Activated T-helper 9 cell treated with anti-CD3 and anti-CD28 coated beads, Interleukin-2, amount 50 U/mL, for 16 hours (primary cell): Measurements from ENCODE around the gene HCN2.
"Not testable (repeated sequence)": the region's sequence is repeated elsewhere in the genome, so short reads cannot be mapped to it uniquely, and the experiment has no call there.

ENCODE experiments used
- DNase-seq: peaks from one replicate; pipeline ENCODE4 v3.0.0-alpha.2; 2020; ENCODE audit warnings: low read depth

HCN2 gene

DNA sequence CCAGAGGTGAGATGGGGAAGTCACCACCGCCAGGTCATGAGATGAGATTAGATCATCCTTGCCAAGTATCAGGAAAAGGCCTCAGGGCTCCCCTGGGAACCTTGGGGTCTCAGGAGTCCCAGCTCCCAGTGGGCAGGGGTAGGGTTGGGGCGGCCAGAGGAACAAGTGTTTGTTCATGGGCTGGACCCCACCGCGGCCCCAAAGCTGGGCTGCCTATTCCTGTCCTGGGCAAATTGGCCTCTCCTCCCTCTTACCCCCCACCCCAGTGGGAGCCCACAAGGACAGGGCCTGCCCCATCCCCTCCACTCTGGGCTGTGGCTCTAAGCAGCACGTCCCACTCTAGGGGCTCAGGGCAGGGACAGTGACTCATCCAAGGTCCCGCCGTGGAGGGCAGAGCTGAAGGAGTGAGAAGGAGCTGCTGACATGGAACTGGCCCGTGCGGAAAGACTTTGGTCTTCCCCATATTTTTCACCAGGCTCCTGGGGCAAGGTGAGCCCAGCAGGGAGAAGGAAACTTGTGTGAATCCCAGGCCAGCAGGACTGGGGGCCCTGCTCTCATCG lies 4.0 kb upstream of the HCN2 start:
- DNase-seq: no peak

DNA sequence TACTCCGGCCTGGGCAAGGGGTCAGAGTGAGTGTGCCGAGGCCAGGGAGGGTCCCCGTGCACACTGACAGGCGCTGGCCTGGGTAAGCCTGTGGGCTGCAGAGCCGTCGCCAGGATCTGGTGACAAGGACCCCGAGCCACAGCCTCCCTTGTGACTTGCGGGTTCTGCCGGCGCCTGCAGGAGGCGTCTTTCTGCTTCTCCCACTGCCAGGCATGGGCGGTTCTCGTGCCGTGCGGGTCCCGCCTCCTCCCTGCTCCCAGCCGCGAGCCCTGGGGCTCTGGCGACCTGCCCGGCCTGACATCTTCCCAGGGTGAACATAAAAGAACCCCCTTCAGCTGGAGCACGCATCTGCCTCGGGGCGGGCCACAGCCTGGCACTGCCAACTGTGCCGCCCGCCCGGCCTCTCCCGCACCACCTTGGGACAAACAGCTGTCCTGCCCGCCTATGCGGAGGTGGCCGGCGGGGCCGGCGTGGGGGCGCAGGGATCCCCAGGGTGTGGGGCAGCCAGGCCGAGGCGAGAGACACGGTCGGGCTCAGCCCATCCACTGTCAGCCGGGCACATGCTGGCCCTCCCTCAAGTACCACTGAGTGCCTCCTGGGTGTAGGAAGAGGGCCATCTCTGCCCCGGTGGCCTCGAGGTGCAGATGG lies 1.5 kb upstream of the HCN2 start:
- peak; percentile 48 for DNase-seq

DNA sequence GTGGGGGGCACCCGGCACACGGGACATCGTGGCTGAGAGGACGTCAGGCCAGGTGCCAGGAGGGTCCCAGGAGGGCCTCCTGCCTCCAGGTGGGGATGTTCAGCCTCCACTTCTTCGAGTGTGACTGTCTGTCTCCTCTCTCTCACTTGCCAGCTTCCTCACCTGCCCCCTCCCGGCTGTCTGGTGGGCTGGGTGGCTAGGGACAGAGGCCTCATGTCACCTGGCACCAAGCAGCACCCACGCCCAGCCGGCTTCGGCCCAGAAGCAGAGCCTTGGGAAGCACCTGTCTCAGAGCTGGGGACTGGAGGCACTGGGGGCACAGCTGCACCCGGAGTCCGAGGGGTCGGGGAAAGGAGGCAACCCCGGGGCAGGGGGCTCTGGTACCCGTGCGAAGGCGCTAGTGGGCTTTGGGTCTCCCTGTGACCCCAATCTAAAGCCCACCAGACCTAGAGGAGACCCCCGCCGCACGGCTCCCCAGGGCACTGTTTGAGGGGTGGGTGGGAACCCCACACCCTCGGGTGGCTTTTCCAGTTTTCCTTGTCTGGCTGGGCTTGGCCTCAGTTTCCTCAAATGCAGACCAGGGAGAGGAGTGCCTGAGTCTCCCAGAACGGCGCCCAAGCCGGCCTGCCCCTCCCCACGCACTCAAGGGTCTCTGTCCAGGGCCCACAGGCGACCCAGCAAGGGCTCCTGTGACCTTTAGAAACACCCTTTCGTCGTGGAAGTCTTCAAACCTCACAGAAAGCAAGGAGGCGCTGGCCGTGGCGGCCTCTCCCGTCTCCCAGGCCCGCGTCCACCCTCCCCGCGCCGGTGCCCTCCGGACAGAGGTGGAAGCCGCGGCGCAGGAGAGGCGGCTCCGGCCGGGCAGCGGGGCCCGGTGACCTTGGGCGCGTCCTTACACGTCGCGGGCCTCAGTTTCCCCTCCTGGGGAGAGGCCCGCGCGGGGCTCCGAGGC lies 664 bp upstream of the HCN2 start:
- no peak for DNase-seq

DNA sequence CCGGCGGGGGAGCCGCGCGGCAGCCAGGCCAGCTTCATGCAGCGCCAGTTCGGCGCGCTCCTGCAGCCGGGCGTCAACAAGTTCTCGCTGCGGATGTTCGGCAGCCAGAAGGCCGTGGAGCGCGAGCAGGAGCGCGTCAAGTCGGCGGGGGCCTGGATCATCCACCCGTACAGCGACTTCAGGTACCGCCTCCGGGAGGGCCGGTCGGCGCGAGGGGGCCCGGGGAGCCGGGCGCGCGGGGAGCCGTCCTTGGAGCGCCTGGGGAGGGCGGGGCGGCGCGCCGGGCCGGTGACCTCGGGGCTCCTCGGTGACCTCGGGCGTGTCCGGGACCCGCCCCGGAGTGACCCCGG lies 690 bp downstream of the HCN2 start:
- DNase-seq: no peak

DNA sequence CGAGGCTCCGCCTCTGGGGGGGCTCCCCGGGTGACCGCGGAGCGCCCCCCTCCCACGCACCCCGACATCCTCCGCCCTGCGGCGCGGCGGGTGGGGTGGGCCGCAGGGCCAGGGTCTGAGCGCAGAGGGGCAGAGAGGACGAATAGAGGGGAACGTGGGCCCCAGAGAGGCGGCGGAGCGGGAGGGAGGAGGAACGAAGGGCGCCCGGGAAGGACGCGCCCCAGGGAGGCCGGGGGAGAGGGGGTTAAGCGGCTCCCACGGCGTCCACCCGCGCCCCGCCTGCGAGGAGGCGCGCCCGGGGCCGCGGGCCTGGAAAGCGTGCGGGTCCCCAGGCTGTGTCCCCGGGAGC lies 1.0 kb downstream of the HCN2 start:
- DNase-seq: no peak

DNA sequence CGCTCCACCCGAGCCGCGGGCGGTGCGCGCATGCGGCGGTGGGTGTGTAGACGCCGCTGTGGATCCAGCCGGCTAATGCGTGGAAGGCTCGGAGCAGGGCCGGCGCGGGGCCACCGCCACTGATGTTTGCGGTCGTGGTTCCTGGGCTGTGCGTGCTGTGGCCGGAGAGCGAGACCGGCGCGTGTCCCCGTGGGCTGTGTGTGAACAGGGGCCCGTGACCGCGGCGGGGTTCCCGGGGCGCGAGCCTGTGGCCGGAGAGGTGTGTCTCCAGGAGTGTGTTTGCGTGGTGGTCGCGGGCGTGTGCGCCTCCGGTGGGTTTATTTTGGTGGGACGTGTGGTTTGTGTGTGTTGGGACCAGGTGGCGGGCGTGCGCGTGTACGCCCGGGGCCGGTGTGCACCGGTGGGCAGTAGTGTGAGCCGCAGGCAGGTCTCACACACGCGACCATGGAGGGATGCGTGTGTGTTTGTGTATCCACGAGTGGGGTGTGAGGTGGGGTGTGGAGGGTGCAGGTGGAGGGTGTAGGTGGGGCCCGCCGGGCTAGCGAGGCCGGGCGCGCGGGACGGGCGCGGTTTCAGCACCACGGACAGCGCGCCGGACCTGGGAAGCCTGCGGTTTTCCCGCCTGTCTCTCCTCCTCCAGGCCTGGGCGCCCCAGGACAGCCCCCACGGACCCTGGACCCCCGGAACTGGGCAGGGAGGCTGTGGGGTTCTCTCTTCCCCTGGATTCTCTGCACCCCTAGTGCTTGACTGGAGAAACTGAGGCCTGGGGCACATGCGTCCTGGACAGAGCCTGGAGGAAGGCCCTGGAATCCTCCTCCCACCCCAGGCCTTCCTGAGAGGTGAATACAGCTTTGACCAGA lies 1.6 kb downstream of the HCN2 start:
- no peak for DNase-seq

DNA sequence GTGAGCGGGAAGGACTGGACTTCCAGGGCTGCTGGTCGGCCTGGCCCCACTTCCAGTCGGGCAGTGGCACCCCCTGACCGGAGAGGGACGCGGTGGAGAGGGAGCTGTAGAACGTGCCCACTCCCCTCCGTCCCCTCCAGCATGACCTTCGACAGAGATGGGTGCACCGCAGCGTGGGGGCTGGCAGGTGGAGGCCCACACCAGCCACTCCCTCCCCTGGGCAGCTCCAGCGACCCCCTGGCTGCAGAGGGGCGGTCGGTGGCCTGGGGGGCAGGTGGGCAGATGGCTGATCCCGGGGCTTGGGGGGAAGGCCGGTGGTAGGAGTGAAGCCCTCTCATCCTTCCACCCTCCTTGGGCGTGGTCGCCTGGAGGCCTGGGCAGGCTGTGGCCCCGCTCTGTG lies 2.4 kb downstream of the HCN2 start:
- no peak for DNase-seq

DNA sequence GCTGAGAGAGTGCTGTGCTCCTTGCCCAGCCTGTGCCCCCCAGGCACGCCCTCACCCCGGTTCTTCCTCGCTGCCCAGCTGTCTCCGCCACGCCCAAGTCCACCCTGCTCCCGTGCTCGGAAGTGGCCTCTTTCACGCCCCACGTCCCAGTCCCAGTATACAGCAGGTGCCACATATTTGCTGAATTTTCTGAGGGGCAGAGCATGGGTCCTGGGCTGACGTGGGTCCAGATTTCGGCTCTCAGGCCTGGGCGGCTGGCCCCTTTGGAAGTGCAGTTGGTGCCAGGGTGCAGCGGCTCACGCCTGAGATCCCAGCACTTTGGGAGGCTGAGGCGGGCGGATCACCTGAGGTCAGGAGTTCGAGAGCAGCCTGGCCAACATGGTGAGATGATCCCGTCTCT lies 3.4 kb downstream of the HCN2 start:
- no peak for DNase-seq

DNA sequence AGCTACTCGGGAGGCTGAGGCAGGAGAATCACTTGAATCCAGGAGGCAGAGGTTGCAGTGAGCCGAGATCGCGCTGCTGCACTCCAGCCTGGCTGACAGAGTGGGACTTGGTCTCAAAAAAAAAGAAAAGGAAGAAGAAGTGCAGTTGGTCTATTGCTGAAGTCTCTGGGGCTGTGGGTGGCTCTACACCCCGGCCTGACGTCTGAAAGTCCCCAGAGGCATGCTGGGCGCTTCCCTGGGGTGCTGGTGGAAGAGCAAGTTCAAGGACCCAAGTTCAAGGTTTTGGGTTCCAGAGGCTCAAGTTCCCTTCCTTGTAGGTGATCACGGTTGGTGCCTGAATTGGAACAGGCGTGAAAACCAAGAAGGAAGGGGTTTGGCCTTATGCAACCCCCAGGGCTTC lies 3.8 kb downstream of the HCN2 start:
- no peak for DNase-seq

DNA sequence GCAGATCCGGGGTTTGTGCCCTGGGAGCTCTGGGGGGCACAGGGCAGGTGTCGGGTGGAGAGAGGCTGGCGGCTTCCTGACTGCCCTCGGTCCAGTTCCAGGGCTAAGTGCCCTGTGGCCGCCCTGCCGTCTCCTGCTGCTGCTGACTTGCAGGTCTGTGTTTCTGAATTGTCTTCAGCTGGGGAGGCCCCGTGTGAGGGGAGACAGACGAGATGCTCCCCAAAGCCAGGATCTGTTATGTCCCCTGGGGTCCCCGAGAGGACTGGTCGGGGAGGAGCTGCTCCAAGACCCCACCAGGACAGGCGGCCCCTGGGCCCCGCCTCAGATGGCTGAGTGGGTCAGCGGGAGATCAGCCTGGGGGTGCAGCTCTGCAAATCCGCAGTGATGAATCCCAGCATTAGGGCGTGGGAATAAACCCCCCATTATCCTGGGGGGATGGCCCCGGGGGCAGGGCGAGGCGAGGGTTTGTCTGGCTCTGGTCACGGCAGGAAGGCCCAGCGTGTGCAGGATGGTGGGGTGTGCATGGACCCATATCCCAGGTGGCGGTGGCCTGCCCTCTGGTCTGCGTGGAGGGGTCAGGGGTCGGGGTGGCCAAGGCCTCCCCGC lies 4.7 kb downstream of the HCN2 start:
- DNase-seq: no peak

DNA sequence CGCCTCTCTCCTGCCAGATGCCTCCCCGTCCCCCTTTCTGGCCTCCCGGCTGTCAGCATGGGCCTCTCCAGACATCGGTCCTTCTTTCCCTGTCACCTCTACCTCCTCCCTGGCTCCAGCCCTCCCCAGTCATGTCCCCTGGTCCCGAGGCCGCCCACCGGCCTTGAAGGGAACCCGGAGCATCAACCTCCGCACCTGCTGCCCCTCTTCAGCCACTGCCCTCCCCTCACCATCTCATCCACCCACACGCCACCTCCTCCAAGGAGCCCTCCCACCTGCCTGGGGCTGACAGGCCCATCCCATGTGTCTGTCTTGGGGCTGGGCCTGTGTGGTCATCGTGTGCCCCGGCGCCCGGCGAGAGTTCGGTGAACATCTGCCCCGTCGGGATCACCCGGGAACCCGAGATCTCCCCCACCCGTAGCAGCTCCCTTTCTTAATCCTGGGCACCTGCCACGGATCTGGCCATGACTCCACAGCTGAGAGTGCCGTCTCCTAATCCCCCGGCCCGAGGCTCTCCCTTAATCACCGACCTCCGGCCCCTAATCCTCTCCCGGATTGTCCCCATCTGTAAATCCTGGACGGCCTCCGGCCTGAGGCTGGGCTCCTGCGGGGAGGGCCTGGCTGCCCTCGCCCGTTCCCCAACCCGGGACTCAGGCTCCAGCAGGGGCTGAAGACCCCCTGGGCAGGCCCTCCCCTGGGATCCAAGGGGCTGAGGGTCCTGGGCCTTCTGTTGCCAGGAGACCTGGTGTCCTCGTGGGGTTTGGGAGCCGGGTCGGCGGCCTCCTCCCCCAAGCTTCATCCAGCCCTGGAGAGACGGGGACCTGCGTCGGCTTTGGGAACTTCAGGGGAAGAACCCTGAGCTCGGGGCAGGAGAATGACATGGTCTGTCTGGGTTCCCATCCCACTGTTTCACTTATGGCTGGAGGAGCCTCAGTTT lies 5.9 kb downstream of the HCN2 start:
- no peak for DNase-seq

DNA sequence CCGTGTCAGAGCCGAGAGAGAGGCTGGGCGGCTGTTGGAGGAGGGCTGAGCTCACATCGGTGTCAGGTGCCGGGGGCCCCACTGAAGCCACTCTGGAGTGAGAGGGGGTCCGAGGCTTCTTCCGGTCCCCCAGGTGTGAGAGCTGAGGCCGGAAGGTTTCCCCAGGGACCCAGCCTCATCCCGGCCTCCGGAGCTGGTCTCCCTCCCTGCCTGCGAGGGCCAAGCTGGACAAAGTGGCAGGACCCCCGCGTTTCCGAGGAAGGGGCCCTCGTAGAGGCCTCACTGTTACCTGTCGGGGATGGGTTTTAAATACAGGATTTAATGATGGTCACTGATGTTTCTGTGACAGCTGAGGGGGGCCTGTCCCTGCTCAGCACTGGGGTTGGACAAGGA lies 6.6 kb downstream of the HCN2 start:
- DNase-seq: no peak

DNA sequence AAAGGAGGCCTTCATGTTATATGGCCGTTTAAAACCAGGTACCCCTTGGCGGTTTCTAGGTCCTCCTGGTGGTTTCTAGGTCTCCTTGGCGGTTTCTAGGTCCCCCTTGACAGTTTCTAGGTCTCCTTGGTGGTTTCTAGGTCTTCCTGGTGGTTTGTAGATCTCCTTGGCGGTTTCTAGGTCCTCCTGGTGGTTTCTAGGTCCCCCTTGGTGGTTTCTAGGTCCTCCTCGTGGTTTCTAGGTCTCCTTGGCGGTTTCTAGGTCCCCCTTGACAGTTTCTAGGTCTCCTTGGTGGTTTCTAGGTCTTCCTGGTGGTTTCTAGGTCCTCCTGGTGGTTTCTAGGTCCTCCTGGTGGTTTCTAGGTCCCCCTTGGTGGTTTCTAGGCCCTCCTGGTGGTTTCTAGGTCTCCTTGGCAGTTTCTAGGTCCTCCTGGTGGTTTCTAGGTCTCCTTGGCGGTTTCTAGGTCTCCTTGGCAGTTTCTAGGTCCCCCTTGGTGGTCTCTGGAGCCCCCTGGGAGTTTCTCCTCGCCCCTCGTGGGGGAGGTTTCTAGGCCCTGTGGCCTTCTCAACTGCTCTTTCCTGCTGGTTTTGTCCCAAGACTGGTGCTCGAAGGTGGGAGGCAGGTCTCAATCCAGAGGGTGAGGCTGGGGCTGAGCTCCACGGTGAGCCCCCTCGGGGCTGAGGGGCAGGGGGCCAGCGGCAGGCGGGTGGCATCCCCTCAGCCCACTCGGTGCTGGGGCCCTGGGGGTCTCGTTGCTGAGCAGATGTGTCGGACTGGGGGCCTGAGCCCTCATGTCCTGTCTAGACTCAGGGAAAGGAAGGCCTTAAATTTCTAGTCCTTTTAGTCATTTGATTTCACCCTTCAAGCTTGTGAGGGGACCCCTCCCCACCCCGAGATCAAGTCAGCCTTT lies 8.0 kb downstream of the HCN2 start:
- DNase-seq: no peak

DNA sequence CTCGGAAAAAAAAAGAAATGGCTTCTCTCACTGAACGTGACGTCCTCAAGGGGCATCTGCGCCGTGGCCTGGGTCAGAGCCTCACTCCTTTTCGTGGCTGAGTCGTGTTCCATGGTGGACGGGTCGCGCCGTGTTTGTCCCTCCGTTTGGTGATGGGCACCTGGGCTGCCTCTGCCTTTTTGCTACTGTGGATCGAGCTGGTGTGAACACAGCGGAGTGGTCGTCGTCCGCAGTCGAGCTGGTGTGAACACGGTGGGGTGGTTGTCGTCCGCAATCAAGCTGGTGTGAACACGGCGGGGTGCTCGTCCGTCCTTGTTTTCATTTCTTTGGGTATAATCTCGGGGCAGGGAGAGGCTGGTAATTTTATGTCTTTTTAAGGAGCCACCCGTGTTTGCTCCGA lies 11.6 kb downstream of the HCN2 start:
- DNase-seq: no peak

DNA sequence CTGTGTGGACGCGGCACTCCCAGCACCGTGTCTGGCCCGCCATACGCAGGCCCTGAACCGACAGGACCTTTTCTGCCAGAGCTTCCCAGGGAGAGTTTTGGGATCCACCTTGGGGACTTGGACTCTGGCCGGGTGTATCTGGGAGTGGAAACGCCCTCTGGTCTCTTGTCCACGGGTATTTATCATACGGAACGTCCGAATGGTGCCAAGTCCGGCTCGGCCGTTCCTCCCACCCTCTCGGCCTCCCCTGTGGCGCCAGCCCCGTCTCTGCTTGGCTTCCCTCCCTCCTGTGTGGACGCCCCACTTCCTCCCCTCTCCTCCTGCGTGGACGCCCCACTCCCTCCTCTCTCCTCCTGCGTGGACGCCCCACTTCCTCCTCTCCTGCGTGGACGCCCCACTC lies 12.1 kb downstream of the HCN2 start:
- no peak for DNase-seq

DNA sequence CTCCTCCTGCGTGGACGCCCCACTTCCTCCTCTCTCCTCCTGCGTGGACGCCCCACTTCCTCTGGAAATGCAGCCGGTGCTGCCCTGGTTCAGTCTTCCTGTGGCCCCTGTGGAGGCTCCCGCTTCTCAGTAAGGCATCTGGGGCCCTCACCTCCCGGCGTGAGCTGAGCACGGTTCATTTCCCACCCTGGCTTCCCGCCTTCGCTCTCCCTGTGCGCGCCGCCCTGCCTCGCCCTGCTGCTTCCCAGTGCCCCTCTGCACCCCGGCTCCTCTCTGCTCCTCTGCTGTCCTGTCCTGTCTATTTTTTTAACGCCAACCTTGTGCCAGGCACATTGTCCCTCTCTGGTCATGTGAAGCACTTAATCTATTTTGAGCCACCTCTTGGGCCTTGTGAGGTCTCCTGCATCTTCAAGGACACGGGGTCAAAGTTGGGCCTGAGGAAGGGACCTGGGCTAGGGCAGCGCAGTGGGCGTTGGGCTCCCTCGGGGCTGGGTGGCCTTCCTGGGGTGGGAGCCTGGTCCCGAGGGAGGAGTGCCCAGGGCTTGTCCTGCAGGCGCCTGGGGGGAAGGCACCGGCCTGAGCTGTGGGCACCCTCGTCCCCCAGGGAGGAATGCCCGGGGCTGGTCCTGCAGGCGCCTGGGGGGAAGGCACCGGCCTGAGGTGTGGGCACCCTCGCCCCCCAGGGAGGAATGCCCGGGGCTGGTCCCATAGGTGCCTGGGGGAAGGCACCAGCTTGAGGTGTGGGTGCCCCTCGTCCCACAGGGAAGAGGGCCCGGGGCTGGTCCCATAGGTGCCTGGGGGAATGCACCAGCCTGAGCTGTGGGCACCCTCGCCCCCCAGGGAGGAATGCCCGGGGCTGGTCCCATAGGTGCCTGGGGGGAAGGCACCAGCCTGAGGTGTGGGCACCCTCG lies 13.0 kb downstream of the HCN2 start:
- no peak for DNase-seq

DNA sequence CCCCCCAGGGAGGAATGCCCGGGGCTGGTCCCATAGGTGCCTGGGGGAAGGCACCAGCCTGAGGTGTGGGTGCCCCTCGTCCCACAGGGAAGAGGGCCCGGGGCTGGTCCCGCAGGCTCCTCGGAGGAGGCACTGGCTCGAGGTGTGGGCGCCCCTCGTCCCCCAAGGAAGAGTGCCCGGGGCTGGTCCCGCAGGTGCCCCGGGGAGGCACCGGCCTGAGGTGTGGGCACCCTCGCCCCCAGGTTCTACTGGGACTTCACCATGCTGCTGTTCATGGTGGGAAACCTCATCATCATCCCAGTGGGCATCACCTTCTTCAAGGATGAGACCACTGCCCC lies 13.6 kb downstream of the HCN2 start:
- DNase-seq: not testable (repeated sequence)

DNA sequence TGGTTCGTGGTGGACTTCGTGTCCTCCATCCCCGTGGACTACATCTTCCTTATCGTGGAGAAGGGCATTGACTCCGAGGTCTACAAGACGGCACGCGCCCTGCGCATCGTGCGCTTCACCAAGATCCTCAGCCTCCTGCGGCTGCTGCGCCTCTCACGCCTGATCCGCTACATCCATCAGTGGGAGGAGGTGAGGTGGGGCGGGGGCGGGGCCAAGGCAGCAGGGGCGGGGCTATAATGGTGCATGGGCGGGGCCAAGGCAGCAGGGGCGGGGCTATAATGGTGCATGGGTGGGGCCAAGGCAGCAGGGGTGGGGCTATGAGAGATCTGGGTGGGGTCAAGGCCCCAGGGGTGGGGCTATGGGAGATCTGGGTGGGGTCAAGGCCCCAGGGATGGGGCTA lies 14.1 kb downstream of the HCN2 start:
- not testable (repeated sequence) for DNase-seq

DNA sequence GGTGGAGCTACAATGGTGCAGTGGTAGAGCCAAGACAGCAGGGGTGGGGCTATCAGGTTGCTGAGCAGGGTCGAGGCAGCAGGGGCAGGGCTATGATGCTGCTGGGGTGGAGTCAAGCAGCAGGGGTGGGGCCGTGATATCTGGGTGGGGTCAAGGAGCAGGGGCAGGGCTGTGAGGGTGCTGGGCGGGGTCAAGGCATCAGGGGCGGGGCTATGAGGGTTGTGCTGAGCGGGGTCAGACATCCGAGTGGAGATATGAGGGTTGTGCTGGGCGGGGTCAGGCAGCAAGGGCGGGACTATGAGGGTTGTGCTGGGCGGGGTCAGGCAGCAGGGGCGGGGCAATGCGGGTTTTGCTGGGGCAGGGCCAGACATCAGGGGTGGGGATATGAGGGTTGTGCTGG lies 14.7 kb downstream of the HCN2 start:
- no peak for DNase-seq
